HG02763 (cell line): ENCODE measurements around the gene HLA-DRA.

ENCODE experiments used
- ATAC-seq: cut with Tn5 transposase; IDR thresholded peaks from one replicate; pipeline ENCODE4 v1.9.1; 2021; ENCODE audit warnings: mild to moderate bottlenecking, moderate library complexity; ENCODE audit not compliant: unreplicated experiment

HLA-DRA gene

DNA sequence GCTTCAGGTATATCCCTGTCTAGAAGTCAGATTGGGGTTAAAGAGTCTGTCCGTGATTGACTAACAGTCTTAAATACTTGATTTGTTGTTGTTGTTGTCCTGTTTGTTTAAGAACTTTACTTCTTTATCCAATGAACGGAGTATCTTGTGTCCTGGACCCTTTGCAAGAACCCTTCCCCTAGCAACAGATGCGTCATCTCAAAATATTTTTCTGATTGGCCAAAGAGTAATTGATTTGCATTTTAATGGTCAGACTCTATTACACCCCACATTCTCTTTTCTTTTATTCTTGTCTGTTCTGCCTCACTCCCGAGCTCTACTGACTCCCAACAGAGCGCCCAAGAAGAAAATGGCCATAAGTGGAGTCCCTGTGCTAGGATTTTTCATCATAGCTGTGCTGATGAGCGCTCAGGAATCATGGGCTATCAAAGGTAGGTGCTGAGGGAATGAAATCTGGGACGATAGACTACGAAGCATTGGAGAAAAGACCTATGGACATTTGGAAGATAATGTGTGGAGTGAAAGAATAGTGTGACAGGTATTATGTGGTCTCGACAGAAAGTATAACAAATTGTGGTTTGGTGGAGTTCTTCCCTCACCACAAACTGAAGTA lies at the start of gene HLA-DRA:
TSS of gene HLA-DRA (plus strand) at position 286 of the 613 bp plus-strand sequence. CDS start at position 350, 64 bp downstream.
- ATAC-seq: no peak

DNA sequence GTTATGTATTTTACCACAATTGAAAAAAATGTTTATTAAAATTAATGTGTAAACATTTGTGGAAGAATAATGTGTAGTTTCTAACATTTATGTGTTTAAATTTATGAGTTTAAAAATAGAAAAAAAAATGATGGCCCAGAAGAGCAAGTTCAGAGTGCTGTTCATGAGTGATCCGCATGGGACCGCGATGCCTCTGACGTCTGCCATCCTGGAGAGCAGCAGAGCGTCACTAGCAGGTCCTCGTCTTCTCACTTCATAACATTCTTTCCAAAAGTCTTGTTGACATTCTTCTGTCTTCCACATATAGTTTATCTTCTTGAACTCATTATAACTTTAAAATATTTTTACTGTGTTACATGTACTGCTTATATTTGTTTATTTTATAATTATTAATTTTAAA lies 48.2 kb upstream of the HLA-DRA start:
- no peak for ATAC-seq

GRCh38 chr6:32393665-32394420 lies 45.8 kb upstream of the HLA-DRA start:
- ATAC-seq: no peak

GRCh38 chr6:32396028-32396427 lies 43.7 kb upstream of the HLA-DRA start:
- no peak for ATAC-seq

DNA sequence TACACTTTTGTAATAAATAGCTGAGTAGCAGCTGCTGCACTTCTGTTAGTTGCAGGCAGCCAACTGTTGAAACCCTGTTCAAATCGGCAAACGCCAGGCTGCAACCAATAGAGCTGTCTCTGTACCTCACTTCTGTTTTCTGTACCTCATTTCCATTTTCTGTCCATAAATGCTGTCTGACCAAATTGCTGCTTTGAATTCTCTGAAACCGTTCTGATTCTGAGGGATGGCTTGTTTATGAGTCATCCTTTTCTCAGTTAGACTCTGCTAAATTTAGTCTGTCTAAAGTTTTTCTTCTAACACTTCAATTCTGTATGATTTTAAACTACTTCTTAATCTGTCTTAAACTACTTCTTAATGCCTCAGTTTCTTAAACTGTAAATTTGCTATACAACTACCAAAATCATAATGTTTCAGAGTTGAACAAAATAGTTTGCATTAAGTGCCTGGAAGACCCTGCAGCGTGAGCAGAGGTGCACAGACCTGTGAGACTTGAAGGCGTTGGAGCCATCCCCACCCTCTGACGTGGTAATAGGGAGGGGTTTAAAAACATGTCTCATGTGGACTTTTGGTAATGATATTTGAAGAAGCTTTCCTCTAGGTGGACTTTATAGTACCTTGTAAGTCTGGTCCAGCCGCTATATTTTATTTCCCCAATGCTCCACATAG lies 42.3 kb upstream of the HLA-DRA start:
- peak; percentile 69 for ATAC-seq

GRCh38 chr6:32401284-32401963 lies 38.3 kb upstream of the HLA-DRA start:
- ATAC-seq: no peak

- ATAC-seq: no peak
These were observed 36.9 kb upstream of the HLA-DRA start for GRCh38 chr6:32402812-32403211.

- ATAC-seq: no peak
These were observed 34.0 kb upstream of the HLA-DRA start for GRCh38 chr6:32405656-32406055.

DNA sequence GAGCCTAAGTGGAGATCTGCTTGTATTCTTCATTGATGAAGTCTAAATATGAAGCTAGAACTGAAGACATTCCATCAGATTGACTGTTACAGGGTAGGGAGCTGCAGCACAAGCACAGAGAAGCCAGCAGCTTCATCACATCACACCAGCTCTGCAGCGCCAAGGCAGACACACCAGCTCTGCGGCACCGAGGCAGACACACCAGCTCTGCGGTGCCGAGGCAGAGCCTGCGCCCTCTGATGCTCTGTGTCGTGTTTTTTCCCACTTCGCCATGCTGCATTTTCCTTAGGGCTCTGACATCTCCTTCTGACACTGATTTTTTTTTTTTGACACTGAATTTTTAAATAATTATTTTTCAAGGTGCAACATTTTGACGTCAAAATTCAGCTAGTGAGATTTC lies 33.5 kb upstream of the HLA-DRA start:
- no peak for ATAC-seq

GRCh38 chr6:32406857-32407256 lies 32.8 kb upstream of the HLA-DRA start, which contains the start of gene BTNL2:
Gene BTNL2 (minus strand): TSS chr6:32407181. CDS start chr6:32407123, 58 bp downstream.
- no peak for ATAC-seq

GRCh38 chr6:32410906-32411305 lies 28.8 kb upstream of the HLA-DRA start:
- ATAC-seq: no peak

- no peak for ATAC-seq
These were observed 27.9 kb upstream of the HLA-DRA start for GRCh38 chr6:32411566-32412327.

GRCh38 chr6:32413427-32414047 lies 26.1 kb upstream of the HLA-DRA start:
- ATAC-seq: no peak

GRCh38 chr6:32415521-32416019 lies 24.1 kb upstream of the HLA-DRA start:
- no peak for ATAC-seq

- no peak for ATAC-seq
These were observed 23.7 kb upstream of the HLA-DRA start for GRCh38 chr6:32416036-32416435.

DNA sequence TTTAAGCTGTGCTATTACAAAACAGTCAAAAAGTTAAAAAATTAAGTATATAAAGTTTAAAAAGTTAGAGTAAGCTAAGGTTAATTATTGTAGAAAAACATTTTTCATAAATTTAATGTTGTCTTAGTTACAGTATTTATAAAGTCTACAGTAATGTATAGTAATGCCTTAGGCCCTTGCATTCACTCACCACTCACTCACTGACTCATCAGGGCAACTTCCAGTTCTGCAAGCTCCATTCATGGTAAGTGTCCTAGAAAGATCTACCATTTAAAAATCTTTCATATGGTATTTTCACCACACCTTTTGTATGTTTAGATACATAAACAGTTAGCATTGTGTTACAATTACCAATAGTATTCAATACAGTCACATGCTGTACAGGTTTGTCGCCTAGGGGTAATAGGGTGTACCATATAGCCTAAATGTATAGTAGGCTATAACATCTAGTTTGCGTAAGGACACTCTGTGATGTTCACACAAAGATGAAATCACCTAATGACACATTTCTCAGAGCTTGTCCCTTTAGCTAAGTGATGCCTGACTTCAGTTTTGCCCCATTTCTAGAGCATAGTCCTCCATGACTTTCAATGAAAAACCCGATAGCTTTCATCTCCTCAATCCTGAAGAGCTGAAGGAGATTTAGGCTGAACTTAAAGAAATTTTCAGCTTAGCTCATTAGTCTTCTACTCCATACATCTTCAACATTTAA lies 14.9 kb upstream of the HLA-DRA start:
- ATAC-seq: no peak

- ATAC-seq: no peak
These were observed 13.3 kb upstream of the HLA-DRA start for GRCh38 chr6:32426338-32426737.

- no peak for ATAC-seq
These were observed 12.5 kb upstream of the HLA-DRA start for GRCh38 chr6:32427218-32427617.

DNA sequence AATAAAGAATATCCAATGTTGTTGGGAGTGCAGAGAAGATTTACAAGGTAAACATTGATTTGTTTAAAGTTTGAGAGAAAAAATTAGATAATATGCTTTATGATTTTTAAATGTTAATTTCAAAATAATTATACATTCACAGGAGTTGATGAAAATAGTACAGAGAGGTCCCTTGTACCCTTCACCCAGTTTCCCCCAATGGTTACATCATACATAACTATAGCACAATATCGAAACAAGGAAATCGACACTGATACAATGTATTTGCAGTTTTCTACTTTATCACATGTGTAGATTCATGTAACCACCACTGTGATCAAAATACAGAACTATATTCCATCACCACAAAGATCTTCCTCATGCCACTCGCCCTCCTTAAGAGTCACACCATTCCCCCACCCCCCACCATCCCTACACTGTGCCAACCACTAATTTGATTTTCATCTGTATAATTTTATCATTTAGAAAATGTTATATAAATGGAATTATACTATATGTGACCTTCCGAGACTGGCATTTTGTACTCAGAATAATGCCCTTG lies 11.7 kb upstream of the HLA-DRA start:
- no peak for ATAC-seq
